Head of caudate nucleus (tissue), 42 donors: ENCODE measurements around the gene NDUFB6.
"Not testable (repeated sequence)": the region's sequence is repeated elsewhere in the genome, so short reads cannot be mapped to it uniquely, and the experiment has no call there.

Experiments
- DNase-seq, 42 donors: peaks; one replicate each; pipeline versions ENCODE4 v3.0.0 to v3.0.0-alpha.2; 2020 to 2021; ENCODE audit warnings: mixed read lengths in 7 of 42
- intact Hi-C: fragments of 100-400 bp; cut with DNase I; formaldehyde crosslinking; loops from one replicate; pipeline ENCODE4 v1.15.0; 2022

The NDUFB6 gene

GRCh38 chr9:32574858-32575257 lies 1.9 kb upstream of the NDUFB6 start:
- no peak for DNase-seq
- intact Hi-C loops = loop anchor here (5.0 kb wide), 1 partner anchor 193 kb away; the partner anchor contains the start of gene ACO1

GRCh38 chr9:32573821-32574220 lies 862 bp upstream of the NDUFB6 start:
- intact Hi-C loops = loop anchor here (5.0 kb wide), 1 partner anchor 192 kb away; the partner anchor contains the start of gene ACO1
- DNase-seq = no peak

GRCh38 chr9:32571969-32572899 lies 725 bp downstream of the NDUFB6 start:
- peak; percentile 27 to 90 (median 73) for DNase-seq
- intact Hi-C loops = loop anchor here (5.0 kb wide), 1 partner anchor 190 kb away; the partner anchor contains the start of gene ACO1

- intact Hi-C loops = loop anchor here (5.0 kb wide), 1 partner anchor 188 kb away; the partner anchor contains the start of gene ACO1
- no peak for DNase-seq
Observed at GRCh38 chr9:32570262-32570661, 2.7 kb downstream of the NDUFB6 start.

- intact Hi-C loops = no loop called here
- DNase-seq = no peak
Observed at GRCh38 chr9:32566770-32567169, 6.2 kb downstream of the NDUFB6 start.

- no peak for DNase-seq
- intact Hi-C loops = no loop called here
Observed at GRCh38 chr9:32565967-32566366, 7.0 kb downstream of the NDUFB6 start.

GRCh38 chr9:32558408-32558934 lies 14.5 kb downstream of the NDUFB6 start:
- intact Hi-C loops = no loop called here
- no peak for DNase-seq

- no peak for DNase-seq
- intact Hi-C loops = no loop called here
Observed at GRCh38 chr9:32554591-32554990, 18.4 kb downstream of the NDUFB6 start.

- intact Hi-C loops = no loop called here
- DNase-seq = no peak
Observed at GRCh38 chr9:32554107-32554506, 18.9 kb downstream of the NDUFB6 start.

GRCh38 chr9:32552172-32552872 lies 20.6 kb downstream of the NDUFB6 start, which contains the start of the genes SMIM27 and TOPORS:
Gene SMIM27, plus strand, starts transcription at chr9:32552327. Its CDS starts 108 bp downstream, at chr9:32552435.
Gene TOPORS, minus strand, starts transcription at chr9:32552586. Its CDS starts 150 bp downstream, at chr9:32552436.
- peak; percentile 82 to 97 (median 92) for DNase-seq
- intact Hi-C loops = no loop called here

- peak in 33 of 42 donors; percentile 14 to 67 (median 28) for DNase-seq
- intact Hi-C loops = no loop called here
Observed at GRCh38 chr9:32551276-32552051, 21.5 kb downstream of the NDUFB6 start.

- peak; percentile 89 to 98 (median 96) for DNase-seq
- intact Hi-C loops = no loop called here
Observed at GRCh38 chr9:32550562-32551275, 22.2 kb downstream of the NDUFB6 start.

- intact Hi-C loops = no loop called here
- peak in 19 of 42 donors; percentile 14 to 66 (median 30) for DNase-seq
Observed at GRCh38 chr9:32550150-32550561, 22.8 kb downstream of the NDUFB6 start.

- intact Hi-C loops, DNase-seq: not testable (repeated sequence)
Observed at GRCh38 chr9:32548213-32548612, 24.7 kb downstream of the NDUFB6 start.

- DNase-seq = no peak
- intact Hi-C loops = no loop called here
Observed at GRCh38 chr9:32545884-32546283, 27.1 kb downstream of the NDUFB6 start.

GRCh38 chr9:32543047-32543446 lies 29.9 kb downstream of the NDUFB6 start:
- intact Hi-C loops = no loop called here
- DNase-seq = no peak

GRCh38 chr9:32533816-32534215 lies 39.1 kb downstream of the NDUFB6 start:
- intact Hi-C loops = no loop called here
- DNase-seq = no peak

GRCh38 chr9:32533336-32533735 lies 39.6 kb downstream of the NDUFB6 start:
- intact Hi-C loops = no loop called here
- DNase-seq = no peak
